NCI-H1105 treated with DMSO at 0.1 percent for 48 hours (cell line): ENCODE measurements around the gene NCCRP1.

Source experiments
- DNase-seq: peaks from one replicate; lab custom pipeline; 2025; lab: John Stamatoyannopoulos, UW

NCCRP1 gene

GRCh38 chr19:39180749-39181148 lies 16.0 kb upstream of the NCCRP1 start:
- DNase-seq: no peak

DNA sequence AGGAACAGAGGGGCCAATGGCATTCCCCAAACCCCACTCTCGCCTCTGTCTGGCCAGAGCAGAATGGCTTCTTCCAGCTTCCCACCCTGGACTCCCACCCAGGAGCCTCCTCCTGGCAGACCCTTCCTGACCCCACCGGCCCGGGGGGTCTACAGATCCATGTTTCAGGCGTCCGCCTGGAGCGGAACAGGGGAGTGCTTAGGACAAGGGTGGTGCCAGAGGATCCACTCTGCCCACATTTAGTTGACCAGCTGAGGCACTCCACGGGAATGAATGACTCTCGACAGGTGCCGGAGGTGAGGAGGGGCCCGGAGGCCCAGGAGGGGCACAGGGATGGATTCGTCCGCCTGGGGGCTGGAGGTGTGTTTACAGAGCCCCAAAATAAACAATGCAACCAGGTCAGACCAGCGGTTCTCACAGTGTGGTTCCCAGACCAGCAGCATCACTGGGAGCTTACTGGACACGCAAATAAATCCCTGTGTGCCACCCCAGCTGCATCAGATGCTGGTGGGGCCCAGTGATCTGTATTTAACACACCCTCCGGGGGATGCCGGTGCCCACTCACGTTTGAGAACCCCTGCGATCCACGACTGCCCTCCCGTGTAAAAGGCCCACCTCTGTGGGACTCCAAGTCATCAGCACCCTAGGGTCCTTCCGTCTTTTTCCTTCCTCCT lies 15.1 kb upstream of the NCCRP1 start:
- DNase-seq: no peak

GRCh38 chr19:39182174-39182505 lies 14.6 kb upstream of the NCCRP1 start:
- DNase-seq: no peak

- no peak for DNase-seq
Measured at GRCh38 chr19:39183104-39183503, 13.7 kb upstream of the NCCRP1 start.

DNA sequence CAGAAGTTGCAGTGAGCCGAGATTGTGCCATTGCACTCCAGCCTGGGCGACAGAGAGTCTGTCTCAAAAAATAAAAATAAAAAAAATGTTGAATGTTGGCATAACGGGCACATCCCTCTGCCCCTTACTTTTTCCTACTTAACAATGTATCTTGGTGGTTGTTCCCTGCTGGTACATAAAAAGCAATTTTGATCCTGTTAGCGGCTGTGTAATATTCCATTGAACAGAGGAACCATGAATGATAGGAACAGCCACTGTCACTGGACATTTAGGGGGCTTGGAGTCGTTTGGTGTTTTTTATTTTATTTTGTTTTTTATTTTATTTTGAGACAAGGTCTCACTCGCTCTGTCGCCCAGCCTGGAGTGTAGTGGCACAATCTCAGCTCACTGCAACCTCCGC lies 10.4 kb upstream of the NCCRP1 start:
- no peak for DNase-seq

GRCh38 chr19:39187552-39187943 lies 9.2 kb upstream of the NCCRP1 start:
- DNase-seq: no peak

DNA sequence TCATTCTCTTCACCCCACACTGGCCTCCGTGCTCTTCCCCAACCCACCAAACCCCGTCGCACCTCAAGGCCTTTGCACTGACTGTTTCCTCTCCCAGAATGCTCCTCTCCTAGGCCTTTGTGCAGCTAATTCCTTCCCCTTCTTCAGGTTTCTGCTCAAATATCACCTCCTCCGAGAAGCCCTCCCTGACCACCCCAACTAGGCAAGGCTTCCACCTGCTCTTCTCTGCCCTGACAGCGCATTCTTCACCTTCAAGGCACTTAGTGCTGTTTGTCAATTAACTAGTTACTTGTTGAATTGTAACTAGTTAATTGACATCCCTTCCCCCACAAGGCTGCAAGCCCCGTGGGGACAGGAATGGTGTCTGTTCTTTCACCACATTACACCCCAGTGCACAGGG lies 7.8 kb upstream of the NCCRP1 start:
- DNase-seq: no peak

DNA sequence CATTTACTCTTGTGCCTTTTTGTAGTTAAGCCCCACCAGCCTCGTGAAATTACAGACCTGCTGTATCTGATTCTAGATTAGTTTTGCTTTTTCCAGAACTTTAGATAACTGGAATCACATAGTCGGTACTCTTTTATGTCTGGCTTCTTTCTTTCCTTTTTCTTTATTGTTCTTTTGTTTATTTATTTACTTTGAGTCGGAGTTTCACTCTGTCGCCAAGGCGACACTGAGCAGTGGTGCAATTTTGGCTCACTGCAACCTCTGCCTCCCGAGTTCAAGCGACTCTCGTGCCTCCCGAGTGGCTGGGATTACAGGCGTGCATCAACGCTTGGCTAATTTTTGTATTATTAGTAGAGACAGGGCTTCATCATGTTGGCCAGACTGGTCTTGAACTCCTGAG lies 6.0 kb upstream of the NCCRP1 start:
- DNase-seq: no peak

DNA sequence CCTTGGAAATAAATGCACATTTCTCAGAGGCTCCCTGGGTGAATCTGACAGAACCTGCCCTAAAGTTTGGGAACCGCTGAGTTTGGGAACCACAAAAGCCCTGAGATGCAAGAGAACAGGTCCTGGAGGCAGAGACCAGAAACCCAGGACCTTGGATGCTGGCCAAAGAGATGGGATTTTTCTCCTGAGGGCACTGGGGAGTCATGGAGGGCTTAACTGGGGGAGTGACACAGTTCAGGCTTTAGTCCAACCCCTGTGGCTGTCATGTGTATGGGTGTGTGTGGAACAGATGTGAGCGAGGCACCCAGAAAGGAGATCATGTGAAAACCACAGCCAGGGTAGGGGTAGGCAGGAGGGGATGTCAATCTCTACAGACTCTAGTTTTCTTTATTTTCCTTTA lies 3.9 kb upstream of the NCCRP1 start:
- no peak for DNase-seq

DNA sequence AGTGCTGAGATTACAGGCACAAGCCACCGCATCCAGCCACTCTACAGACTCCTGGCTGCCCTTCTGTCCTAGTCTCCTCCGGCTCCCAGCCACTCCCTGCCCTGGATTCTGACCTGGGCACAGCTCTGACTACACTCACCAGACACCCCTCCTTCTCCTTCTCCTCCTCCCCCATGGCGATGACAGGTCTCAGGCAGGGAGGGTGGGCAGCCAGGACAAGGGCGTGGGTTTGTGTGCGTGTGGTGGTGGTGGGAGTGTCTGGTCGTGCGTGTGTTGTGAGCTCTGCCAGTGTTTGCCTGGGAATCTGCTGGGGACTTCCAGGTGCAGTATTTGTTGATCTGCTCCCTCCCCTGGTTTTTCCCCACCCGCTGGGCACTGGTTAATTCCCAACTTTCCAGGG lies 3.0 kb upstream of the NCCRP1 start:
- no peak for DNase-seq

GRCh38 chr19:39194832-39195542 lies 1.8 kb upstream of the NCCRP1 start:
- DNase-seq: no peak

DNA sequence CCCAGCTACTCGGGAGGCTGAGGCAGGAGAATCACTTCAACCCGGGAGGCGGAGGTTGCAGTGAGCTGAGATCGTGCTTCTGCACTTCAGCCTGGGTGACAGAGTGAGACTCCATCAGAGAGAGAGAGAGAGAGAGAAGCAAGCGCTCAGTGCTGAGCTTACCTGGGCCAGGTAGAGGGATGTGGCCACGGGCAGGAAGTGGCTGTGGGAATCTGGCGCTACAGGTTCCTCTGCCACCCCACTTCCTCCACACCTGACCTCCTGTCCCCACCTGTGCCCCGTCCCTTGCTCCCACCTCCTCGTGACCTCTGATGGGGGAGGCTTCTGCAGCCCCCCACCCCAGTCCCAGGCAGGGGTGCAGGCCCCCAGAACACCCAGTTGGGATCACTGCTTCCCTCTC lies 1.0 kb upstream of the NCCRP1 start:
- DNase-seq: no peak

DNA sequence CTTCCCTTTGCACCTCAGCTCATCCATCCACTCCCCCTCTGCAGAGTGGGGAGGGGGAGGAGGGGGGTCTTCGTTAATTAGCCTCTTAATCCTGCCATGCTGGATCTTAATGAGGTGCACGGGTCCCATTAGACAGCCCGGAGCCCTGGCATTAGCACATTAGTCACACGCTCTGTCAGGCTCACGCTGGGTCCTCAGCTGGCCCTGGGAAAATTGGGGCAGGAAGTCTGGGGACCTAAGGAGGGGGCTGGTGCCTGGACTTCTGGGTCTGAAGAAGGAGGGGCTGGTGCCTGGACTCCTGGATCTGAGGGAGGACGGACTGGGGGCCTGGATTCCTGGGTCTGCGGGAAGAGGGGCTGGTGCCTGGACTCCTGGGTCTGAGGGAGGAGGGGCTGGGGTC lies 444 bp upstream of the NCCRP1 start:
- no peak for DNase-seq

GRCh38 chr19:39197808-39198207 lies 1.0 kb downstream of the NCCRP1 start:
- DNase-seq: no peak

- no peak for DNase-seq
Measured at GRCh38 chr19:39199025-39199424, 2.3 kb downstream of the NCCRP1 start.

DNA sequence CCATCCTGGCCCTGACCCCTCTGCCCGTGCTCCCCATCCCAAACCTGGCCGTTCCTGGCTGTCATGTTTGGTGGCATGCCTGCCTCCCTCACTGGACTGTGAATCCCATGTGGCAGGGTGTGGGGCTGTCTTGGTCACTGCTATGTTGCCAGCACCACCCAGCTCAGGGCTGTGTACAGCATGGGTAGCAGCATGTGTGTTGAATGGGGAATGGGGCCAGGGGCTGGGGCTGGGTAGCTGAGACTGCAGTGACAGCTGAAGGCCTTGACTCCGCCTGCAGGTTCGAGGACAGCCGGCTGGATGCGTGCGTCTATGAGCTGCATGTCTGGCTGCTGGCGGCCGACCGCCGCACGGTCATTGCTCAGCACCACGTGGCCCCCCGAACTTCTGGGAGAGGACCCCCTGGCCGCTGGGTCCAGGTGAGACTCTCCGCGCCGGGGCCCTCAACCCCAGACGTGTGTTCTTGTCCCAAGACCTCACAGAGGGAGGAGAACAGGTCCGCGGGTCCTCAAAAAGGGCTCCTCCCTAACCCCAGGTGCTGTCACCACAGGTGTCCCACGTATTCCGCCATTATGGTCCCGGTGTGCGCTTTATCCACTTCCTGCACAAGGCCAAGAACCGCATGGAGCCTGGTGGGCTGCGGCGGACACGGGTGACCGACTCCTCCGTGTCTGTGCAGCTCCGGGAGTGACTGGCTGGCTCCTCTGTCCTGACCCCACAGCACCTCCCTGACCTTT lies 3.5 kb downstream of the NCCRP1 start:
- DNase-seq: no peak

DNA sequence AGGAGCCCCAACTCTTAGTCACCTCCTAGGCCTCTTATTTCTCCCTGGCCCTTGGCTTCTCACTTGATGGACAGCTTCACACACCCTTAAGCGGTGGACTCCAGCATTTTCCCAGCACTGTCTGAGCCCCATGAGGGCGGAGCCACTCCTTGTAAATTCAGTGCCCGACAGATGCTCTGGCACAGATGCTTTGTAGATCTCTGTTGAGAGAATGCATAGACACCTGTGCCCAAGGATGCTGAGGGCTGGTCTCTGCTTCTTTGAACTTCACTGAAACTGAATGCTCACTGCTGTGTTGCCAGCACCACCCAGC lies 4.0 kb downstream of the NCCRP1 start:
- no peak for DNase-seq

GRCh38 chr19:39202998-39203355 lies 6.2 kb downstream of the NCCRP1 start:
- no peak for DNase-seq

DNA sequence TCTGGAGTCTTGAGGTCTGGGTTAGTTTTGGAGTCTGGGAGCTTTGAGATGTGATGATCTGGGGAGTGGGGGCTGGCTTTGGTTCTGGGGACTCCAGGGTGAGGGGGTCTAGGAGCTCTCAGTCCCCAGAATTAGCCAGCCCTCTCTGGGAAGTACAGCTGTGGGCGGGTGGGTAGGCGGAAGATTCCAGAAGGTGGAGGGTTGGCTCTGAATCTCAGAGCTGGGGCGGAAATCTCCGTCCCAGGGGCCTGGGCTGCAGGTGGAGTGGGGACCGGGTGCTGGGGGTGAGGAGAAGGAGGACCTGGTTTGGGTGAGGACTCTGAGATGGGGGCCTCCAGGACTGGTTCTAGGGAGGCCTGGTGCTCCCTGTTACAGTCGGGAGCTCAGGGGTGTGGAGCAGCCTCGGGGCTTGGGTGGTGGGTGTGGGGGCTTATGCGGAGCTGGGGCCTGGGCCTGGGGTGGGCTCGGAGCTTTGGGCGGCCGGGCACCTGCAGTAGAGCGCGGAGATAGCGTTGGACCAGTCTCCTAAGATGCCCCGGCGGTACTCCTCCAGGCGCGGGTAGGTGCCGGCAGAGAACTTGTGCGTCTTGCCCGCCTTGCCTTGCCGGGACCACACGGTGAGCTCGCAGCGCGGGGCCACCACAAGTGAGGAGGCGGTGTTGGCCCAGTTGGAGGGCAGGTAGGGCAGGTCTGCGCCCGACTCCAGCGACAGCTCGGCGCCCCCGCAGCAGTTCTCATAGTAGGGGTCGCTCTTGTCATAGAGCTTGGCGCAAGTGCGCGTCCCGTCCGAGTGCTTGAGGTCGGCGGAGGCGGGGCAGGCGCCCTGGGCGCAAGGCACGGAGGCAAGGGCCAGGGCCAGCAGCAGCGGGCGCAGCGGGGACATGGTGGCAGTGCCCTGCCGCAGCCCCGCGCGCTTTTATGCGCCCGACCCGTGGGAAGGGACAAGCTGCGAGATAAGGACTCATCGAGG lies 6.9 kb downstream of the NCCRP1 start, which contains the start of gene SYCN:
SYCN (minus strand) TSS at position 892 of the 970 bp plus-strand sequence; CDS start at position 883, 9 bp downstream.
- no peak for DNase-seq

DNA sequence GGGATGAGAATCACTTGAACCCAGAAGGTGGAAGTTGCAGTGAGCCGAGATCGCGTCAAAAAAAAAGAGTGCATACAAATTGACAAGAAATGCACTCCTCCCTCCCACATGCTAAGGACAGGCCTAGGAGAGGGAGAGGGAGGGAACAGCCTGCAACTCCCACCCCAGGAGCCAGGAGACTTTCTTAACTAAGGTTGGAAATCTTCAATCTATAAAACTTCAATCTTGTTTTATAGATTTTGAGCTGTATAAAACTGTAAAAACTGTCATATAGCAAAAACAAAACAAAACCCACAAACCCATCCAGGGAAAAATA lies 8.6 kb downstream of the NCCRP1 start:
- no peak for DNase-seq

DNA sequence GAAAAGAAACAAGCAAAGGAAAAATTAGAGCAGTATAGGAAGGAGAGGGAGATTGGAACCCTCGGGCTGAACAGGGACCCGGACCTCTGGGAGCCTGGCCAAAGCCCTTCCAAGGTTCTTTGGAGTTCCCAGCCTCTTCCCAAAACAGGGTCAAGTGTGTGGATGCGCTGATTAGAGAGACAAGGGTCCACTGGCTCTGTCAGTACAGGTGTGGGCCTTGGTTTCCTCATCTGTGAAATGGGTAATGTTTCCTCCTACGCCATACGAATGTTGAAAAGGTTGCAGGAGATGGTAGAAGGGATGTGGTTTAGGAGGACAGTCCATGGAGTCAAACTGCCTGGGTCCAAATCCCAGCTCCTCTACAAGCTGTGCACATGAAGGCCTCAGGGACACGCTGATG lies 9.4 kb downstream of the NCCRP1 start:
- DNase-seq: no peak

GRCh38 chr19:39207293-39207836 lies 10.6 kb downstream of the NCCRP1 start:
- DNase-seq: no peak
